Neuronal stem cell (in vitro differentiated cells): Measurements from ENCODE around the gene INSR. TPM values are rescaled to one million over a fixed set of nuclear protein-coding genes. Genes with fewer than 3 reads are reported as not detected.
A peak's percentile ranks its signal among the peaks of the same experiment; 100 is the strongest.

Experiments
- DNase-seq: peaks from one replicate; pipeline ENCODE4 v3.0.0-alpha.2; 2013; ENCODE audit warnings: low spot score
- H2AFZ ChIP-seq: one replicate; pipeline ENCODE4 v1.6.1; 2013; ENCODE audit warnings: mild to moderate bottlenecking, low read length, inconsistent platforms
- H2AK5ac ChIP-seq: 2 replicates; pipeline ENCODE4 v1.6.1; 2013; ENCODE audit warnings: low read depth, mild to moderate bottlenecking, inconsistent platforms, low read length, moderate library complexity, mixed read lengths
- H2BK120ac ChIP-seq: 2 replicates; pipeline ENCODE4 v1.6.1; 2013; ENCODE audit warnings: low read depth, mild to moderate bottlenecking, inconsistent platforms, low read length, moderate library complexity, mixed read lengths
- H2BK12ac ChIP-seq: one replicate; pipeline ENCODE4 v1.6.1; 2013; ENCODE audit warnings: low read length, inconsistent platforms
- H2BK15ac ChIP-seq: 2 replicates; pipeline ENCODE4 v1.6.1; 2013; ENCODE audit warnings: mild to moderate bottlenecking, low read length, inconsistent platforms, mixed read lengths
- H2BK5ac ChIP-seq: one replicate; pipeline ENCODE4 v1.6.1; 2013; ENCODE audit warnings: inconsistent platforms, mild to moderate bottlenecking, low read length, moderate library complexity
- H3K14ac ChIP-seq: one replicate; pipeline ENCODE4 v1.6.1; 2013; ENCODE audit warnings: low read length, inconsistent platforms
- H3K18ac ChIP-seq: 2 replicates; pipeline ENCODE4 v1.6.1; 2013; ENCODE audit warnings: low read length, inconsistent platforms
- H3K23ac ChIP-seq: 2 replicates; pipeline ENCODE4 v1.6.1; 2013; ENCODE audit warnings: low read depth, mild to moderate bottlenecking, mixed read lengths, low read length, inconsistent platforms; ENCODE audit not compliant: poor library complexity
- H3K27ac ChIP-seq: replicated peaks from 3 replicates; pipeline ENCODE4 v1.5.1; 2013; ENCODE audit warnings: low read length, inconsistent platforms
- H3K27me3 ChIP-seq, 3 experiments: 2 replicates each; pipeline ENCODE4 v1.6.1; 2013; ENCODE audit warnings: low read length in 3 of 3, mild to moderate bottlenecking in 2 of 3, inconsistent platforms in 1 of 3, low read depth in 1 of 3, mixed read lengths in 1 of 3, moderate library complexity in 1 of 3; ENCODE audit not compliant: control insufficient read depth in 3 of 3, insufficient read depth in 3 of 3
- H3K36me3 ChIP-seq, 2 donors: replicated peaks in 1 of 2; 2 replicates each; pipeline ENCODE4 v1.6.1; 2013; ENCODE audit warnings: low read length in 2 of 2; ENCODE audit not compliant: control insufficient read depth in 2 of 2, insufficient read depth in 2 of 2
- H3K4ac ChIP-seq: 2 replicates; pipeline ENCODE4 v1.6.1; 2013; ENCODE audit warnings: inconsistent platforms, mild to moderate bottlenecking, low read length, moderate library complexity
- H3K4me1 ChIP-seq, 2 donors: 1 replicate in 1 of 2; 2 replicates in 1 of 2; pipeline ENCODE4 v1.6.1; 2013; ENCODE audit warnings: low read length in 2 of 2, low read depth in 1 of 2; ENCODE audit not compliant: control insufficient read depth in 2 of 2, insufficient read depth in 1 of 2
- H3K4me2 ChIP-seq: one replicate; pipeline ENCODE4 v1.6.1; 2013; ENCODE audit warnings: mild to moderate bottlenecking, low read length, inconsistent platforms; ENCODE audit not compliant: insufficient read depth, poor library complexity, severe bottlenecking
- H3K4me3 ChIP-seq, 2 donors: 2 replicates each; pipeline ENCODE4 v1.5.1; 2013; ENCODE audit warnings: low read length in 2 of 2, mild to moderate bottlenecking in 2 of 2, inconsistent platforms in 1 of 2, moderate library complexity in 1 of 2
- H3K79me1 ChIP-seq: one replicate; pipeline ENCODE4 v1.6.1; 2013; ENCODE audit warnings: low read depth, mild to moderate bottlenecking, inconsistent platforms, low read length, moderate library complexity
- H3K9ac ChIP-seq: one replicate; pipeline ENCODE4 v1.6.1; 2013; ENCODE audit warnings: mild to moderate bottlenecking, low read depth, low read length, inconsistent platforms; ENCODE audit not compliant: poor library complexity
- H3K9me3 ChIP-seq, 2 donors: replicated peaks in 1 of 2; 2 replicates each; pipeline versions ENCODE3 to v1.6.1; 2013; ENCODE audit warnings: low read length in 2 of 2, mild to moderate bottlenecking in 2 of 2, inconsistent platforms in 1 of 2, low read depth in 1 of 2, mixed read lengths in 1 of 2, moderate library complexity in 1 of 2; ENCODE audit not compliant: control insufficient read depth in 2 of 2, insufficient read depth in 1 of 2
- H4K8ac ChIP-seq: one replicate; pipeline ENCODE4 v1.6.1; 2013; ENCODE audit warnings: low read depth, mild to moderate bottlenecking, inconsistent platforms, low read length, moderate library complexity
- H4K91ac ChIP-seq: one replicate; pipeline ENCODE4 v1.6.1; 2013; ENCODE audit warnings: low read length, low read depth, mild to moderate bottlenecking, inconsistent platforms; ENCODE audit not compliant: poor library complexity
- WGBS, 2 donors: extraction: QIAGEN DNeasy Blood & Tissue Kit; methylation state at CpG; one replicate each; pipeline ENCODE4 v1.1.7; 2013; ENCODE audit warnings: missing lambda C conversion rate in 2 of 2, mixed read lengths in 1 of 2; ENCODE audit not compliant: insufficient read length in 2 of 2, insufficient replicate concordance in 1 of 2; ENCODE audit errors: extremely low coverage in 2 of 2; 5-methylcytosine and 5-hydroxymethylcytosine counted together
- polyA plus RNA-seq, 2 experiments: library from polyadenylated mRNA; stranded (reverse); fragments of 200-250 nt; gene quantifications; one replicate each; pipeline ENCODE4 v1.2.3, GENCODE V29; 2013

Gene INSR
- 5.0 TPM for polyA plus RNA-seq (2013, experiment 1 of 2)
- polyA plus RNA-seq (2013, experiment 2 of 2), result 5.4 TPM

DNA sequence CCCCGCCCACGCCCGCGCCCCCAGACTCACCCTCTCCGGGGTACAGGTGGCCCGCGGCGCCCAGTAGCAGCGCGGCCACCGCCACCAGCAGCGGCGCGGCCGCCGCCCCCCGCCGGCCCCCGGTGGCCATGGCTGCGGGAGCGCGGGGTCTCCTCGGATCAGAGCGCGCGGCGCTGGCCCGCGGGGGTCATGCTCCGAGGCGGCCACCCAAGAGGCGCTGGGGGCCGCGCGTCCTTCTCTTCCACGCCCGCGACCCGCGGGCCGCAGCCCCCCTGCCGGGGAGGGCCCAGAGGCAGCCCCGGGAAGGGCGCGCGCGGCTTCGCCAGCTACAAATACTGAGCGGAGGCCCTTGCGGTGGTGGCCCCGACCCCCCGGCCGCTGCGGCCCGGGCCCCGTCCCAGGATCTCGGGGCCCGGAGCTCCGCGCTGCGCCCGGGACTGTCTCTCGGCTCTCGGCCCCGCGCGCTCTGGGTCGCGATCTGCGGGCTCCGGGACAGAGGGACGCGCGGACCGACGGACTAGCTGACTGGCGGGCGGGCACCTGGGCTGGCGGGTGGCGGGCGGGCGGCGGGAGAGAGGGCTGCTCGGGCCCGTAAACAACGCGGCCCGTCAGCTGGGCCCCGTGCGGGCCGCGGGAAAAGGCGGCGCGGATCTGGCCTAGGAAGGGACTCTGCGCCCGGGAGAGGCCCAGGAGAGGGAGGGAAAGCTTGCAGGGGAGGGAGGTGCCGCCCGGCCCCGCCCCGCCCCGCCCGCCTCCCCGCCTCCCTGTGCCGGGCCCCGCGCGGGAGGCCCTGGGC lies at the start of gene INSR:
TSS of gene INSR (minus strand) at position 653 of the 796 bp plus-strand sequence. CDS start at position 130, 523 bp downstream.
- peak; percentile 78 for DNase-seq

GRCh38 chr19:7342143-7342542 lies 47.9 kb upstream of the INSR start:
- H3K23ac ChIP-seq, result no peak overlapping the region
- H2AK5ac ChIP-seq, result no peak overlapping the region
- no peak overlapping the region for H3K27ac ChIP-seq
- H3K4me3 ChIP-seq, result no peak overlapping the region
- H3K18ac ChIP-seq, result no peak overlapping the region
- no peaks in the 10 kb centered on the region for H3K9me3 ChIP-seq
- H3K79me1 ChIP-seq, result no peaks in the 10 kb centered on the region
- peaks cover 0 to 4% (median 0%) of the 10 kb centered on the region in 3 experiments for H3K27me3 ChIP-seq
- H3K4me2 ChIP-seq, result no peak overlapping the region
- no peak overlapping the region for H2BK15ac ChIP-seq
- WGBS, 2 donors, result no CpG with 5 or more reads among the region's 5 CpGs
- no peaks in the 10 kb centered on the region for H3K36me3 ChIP-seq
- H4K91ac ChIP-seq, result no peak overlapping the region
- H2BK5ac ChIP-seq, result no peak overlapping the region
- H2BK120ac ChIP-seq, result no peak overlapping the region
- no peak overlapping the region for H2AFZ ChIP-seq
- no peak overlapping the region for H3K9ac ChIP-seq
- H2BK12ac ChIP-seq, result no peak overlapping the region
- no peak for DNase-seq
- no peak overlapping the region for H3K14ac ChIP-seq
- no peak overlapping the region for H4K8ac ChIP-seq
- no peaks in the 10 kb centered on the region for H3K4me1 ChIP-seq
- no peak overlapping the region for H3K4ac ChIP-seq

More for the DNA sequence above, at the start of gene INSR:
- peak within 1 kb of the TSS; percentile 63 to 91 for H3K4me3 ChIP-seq
- H3K4me2 ChIP-seq, result peak within 1 kb of the TSS; percentile 91
- H3K23ac ChIP-seq, result peak within 1 kb of the TSS; percentile 87
- peak within 1 kb of the TSS; percentile 94 for H2AFZ ChIP-seq
- H3K14ac ChIP-seq, result peak within 1 kb of the TSS; percentile 91
- no peak within 1 kb of the TSS for H2BK12ac ChIP-seq
- H4K91ac ChIP-seq, result no peak within 1 kb of the TSS
- H2BK5ac ChIP-seq, result no peak within 1 kb of the TSS
- peak within 1 kb of the TSS; percentile 88 for H3K9ac ChIP-seq
- peak within 1 kb of the TSS; percentile 92 for H3K18ac ChIP-seq
- peaks cover 1 to 2% of the 10 kb centered on the region in 2 donors for H3K4me1 ChIP-seq
- H3K27me3 ChIP-seq, result peaks cover 0 to 8% (median 0%) of the 10 kb centered on the region in 3 experiments
- peak within 1 kb of the TSS; percentile 85 for H2AK5ac ChIP-seq
- H2BK15ac ChIP-seq, result peak within 1 kb of the TSS; percentile 11
- H3K4ac ChIP-seq, result no peak within 1 kb of the TSS
- peaks cover 4% of the 10 kb centered on the region for H3K79me1 ChIP-seq
- no peaks in the 10 kb centered on the region for H3K9me3 ChIP-seq
- H3K36me3 ChIP-seq, result no peaks in the 10 kb centered on the region
- H2BK120ac ChIP-seq, result no peak within 1 kb of the TSS
- H4K8ac ChIP-seq, result no peak within 1 kb of the TSS
- no peak within 1 kb of the TSS for H3K27ac ChIP-seq
- no CpG with 5 or more reads among the region's 108 CpGs for WGBS, 2 donors

GRCh38 chr19:7340959-7341837 lies 47.0 kb upstream of the INSR start:
- no CpG with 5 or more reads among the region's 22 CpGs for whole genome bisulfite sequencing, 2 donors
- H2BK12ac ChIP-seq, result no peak overlapping the region
- H3K18ac ChIP-seq, result no peak overlapping the region
- H2BK120ac ChIP-seq, result no peak overlapping the region
- H2AK5ac ChIP-seq, result no peak overlapping the region
- H3K27me3 ChIP-seq, result peaks cover 0 to 5% (median 0%) of the 10 kb centered on the region in 3 experiments
- H3K36me3 ChIP-seq, result no peaks in the 10 kb centered on the region
- H3K27ac ChIP-seq, result no peak overlapping the region
- peak overlapping the region; percentile 79 for H2AFZ ChIP-seq
- H3K4me1 ChIP-seq, result no peaks in the 10 kb centered on the region
- no peak overlapping the region for H2BK5ac ChIP-seq
- H3K9me3 ChIP-seq, result peaks cover 0 to 1% of the 10 kb centered on the region in 2 donors
- H3K23ac ChIP-seq, result no peak overlapping the region
- DNase-seq, result peak; percentile 89
- H2BK15ac ChIP-seq, result no peak overlapping the region
- no peak overlapping the region for H3K4ac ChIP-seq
- H3K4me3 ChIP-seq, result no peak overlapping the region
- no peak overlapping the region for H3K4me2 ChIP-seq
- no peak overlapping the region for H3K9ac ChIP-seq
- no peak overlapping the region for H3K14ac ChIP-seq
- H4K8ac ChIP-seq, result no peak overlapping the region
- no peak overlapping the region for H4K91ac ChIP-seq
- no peaks in the 10 kb centered on the region for H3K79me1 ChIP-seq
